ENCODE measurements around the gene MLPH.

DNA sequence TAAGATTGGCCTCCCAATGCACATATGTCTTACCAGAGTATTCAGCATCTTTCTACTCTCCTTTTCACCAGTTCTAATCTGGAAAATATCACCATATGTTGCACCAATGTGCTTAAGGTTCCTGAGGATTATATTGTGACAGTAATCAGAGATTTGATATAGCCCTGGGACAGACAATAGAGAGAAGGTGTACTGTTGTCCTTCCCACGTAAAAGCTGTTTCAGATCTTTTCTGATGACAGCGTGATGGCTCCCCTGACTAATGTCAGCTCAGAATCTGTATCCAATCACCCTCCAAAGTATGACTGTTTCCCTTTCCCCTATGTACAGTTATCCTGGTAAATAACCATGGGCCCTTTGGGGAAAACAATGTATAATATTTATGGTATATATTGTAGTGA is 9.0 kb upstream of the MLPH start:
- TF ChIP-seq, protein P1, sequence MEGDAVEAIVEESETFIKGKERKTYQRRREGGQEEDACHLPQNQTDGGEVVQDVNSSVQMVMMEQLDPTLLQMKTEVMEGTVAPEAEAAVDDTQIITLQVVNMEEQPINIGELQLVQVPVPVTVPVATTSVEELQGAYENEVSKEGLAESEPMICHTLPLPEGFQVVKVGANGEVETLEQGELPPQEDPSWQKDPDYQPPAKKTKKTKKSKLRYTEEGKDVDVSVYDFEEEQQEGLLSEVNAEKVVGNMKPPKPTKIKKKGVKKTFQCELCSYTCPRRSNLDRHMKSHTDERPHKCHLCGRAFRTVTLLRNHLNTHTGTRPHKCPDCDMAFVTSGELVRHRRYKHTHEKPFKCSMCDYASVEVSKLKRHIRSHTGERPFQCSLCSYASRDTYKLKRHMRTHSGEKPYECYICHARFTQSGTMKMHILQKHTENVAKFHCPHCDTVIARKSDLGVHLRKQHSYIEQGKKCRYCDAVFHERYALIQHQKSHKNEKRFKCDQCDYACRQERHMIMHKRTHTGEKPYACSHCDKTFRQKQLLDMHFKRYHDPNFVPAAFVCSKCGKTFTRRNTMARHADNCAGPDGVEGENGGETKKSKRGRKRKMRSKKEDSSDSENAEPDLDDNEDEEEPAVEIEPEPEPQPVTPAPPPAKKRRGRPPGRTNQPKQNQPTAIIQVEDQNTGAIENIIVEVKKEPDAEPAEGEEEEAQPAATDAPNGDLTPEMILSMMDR (IDR thresholded peaks at IDR 0.05; ENCODE audit: borderline replicate concordance, extremely low read depth, low read length, poor library complexity, severe bottlenecking): no peak
- no peak for TF ChIP-seq EZH2 (IDR thresholded peaks at IDR 0.05; ENCODE audit: borderline replicate concordance, low read depth, low read length, severe bottlenecking)

All from DND-41 (cell line).